HG03469 (cell line): Measurements from ENCODE around the gene HPSE2.

ENCODE experiments used
- ATAC-seq: cut with Tn5 transposase; IDR thresholded peaks from one replicate; pipeline ENCODE4 v1.9.1; 2021; ENCODE audit warnings: mild to moderate bottlenecking, moderate library complexity, moderate number of reproducible peaks; ENCODE audit not compliant: unreplicated experiment

Gene HPSE2

DNA sequence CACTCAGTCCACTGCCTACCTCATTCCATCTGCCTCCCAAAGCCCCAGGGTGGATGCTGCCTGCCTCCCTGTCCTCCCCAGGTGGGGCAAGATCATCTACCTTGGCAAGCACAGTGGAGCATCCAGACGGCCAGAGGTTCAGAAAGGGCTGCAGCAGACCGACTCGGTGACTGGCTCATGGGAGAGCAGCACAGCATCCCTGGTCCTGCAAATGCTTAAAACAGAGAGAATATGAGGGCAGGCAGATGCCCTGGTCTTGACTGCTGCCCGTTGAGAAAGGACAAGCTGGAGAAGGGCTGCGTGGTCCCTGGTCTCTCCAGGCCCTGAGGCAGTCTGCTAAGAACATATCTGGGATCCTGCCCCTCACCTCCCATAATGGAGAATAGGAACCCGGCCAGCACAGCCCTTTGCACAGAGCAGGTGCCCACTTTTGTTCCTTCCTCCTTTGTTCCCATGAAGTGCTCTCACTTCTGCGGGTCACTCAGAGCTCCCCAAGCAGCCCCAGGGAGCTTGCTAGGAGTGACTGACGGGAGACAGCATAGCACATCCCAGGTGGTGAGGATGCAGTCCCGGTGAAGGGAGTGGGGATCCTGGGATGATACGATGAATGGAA lies 790.3 kb downstream of the HPSE2 start:
- no peak for ATAC-seq

DNA sequence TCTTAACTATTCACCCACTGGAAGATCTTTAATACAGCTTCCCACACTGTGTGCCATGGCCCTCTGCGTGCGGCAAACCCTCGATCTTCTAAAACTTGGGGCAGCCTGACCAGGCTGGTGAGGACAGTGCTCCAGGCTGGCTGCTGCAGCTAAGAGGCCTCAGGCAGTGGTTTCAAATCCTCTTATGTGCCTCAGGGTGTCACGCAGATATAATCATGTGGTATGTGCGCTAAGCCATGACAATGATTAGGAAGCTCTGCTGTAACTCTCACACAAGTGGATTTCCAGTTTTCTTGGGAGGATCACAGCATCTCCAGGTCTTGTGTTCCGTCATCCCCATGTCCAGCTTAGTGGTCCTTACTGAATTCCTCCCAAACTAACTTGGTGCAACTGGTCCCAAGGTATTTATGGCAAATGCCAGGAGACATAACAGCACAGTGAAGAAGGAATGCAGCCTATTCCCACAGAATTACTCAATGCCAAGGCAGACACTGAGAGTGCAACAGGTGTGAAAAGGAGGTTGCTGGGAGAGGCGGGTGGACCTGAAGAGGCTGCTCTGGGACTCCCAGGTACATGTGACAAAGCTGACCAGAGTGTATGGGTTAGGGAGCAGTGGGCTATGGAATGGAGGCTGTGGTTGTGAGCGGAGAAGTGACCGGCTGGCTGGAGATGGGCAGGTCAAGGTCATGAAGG lies 791.2 kb downstream of the HPSE2 start:
- ATAC-seq: peak; percentile 28

GRCh38 chr10:98438715-98439114 lies 796.9 kb downstream of the HPSE2 start:
- ATAC-seq: no peak

DNA sequence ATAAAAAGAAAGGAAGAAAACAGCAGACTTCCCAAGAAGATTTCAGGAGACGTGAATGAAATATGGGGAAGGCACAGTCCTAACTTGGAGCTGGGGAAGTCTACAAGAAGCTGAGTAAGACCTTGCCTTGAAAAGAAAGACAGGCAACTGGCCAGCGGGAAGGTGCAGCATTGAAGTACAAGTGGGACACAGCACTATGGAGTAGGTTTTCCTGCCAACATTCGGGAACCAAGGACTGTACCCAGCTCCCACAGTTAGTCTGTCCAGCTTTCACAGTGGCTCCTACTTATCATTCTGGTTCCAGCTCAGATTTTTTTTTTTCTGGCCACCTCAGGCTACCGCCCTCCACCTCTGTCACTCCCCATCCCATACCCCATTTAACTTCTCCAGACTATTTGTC lies 798.9 kb downstream of the HPSE2 start:
- ATAC-seq: no peak

DNA sequence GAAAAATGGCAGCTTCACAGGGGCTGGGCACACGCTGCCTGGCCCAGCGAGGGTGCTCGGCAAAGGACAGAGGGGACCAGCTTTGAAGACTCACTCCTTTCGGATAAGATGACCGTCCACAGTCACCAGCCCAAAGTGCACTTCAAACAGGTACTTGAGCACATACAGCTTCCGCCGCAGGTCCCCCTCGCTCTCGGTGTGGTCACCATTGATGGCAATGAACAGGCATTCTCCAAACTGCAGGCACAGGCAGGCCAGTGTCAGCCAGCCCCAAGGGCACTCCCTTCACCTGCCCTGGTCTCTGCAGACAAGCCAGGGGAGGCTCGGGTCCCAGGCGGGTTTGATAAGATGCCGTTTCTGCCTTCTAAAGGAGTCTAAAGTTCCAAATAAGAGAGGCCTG lies 800.5 kb downstream of the HPSE2 start:
- ATAC-seq: no peak

DNA sequence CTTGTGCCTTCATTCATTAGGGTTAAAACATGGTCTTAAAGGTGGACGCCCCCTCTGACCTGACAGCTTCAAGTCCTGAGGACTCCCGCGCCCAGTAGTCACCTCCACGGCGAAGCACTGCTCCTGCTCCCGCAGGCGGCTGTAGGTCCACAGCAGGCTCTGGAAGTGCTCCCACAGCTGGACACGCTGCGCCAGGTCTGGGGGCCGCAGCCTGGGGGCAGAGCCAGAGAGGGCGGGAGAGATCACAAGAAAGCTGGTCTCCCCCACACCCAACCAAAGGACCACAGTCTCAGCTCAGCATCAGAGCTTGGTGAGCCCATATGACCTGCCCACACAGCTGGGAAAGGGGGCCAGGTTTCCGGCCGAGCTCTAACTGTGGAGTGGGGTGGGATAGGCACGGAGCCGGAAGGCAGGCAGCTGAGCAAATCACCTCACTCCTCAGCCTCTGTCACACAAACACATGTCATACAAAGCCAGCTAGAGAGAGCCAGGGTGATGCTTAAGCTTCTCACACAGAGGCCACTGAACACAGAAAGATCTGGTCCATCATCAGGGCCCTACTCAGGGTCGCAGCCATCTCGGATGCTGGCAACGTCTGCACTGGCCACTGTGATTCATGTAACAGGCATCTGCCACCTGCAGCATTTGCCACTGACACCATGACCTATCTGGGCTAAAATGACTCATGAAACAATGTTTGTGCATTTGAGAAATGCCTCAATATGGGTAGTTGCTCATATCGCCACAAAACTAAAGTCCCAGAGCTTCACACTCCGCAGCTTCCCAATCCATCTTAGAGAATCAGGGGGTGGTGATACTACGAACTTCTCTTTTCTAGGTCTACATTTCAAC lies 801.5 kb downstream of the HPSE2 start:
- no peak for ATAC-seq

- no peak for ATAC-seq
Measured at GRCh38 chr10:98433371-98433770, 802.3 kb downstream of the HPSE2 start.

DNA sequence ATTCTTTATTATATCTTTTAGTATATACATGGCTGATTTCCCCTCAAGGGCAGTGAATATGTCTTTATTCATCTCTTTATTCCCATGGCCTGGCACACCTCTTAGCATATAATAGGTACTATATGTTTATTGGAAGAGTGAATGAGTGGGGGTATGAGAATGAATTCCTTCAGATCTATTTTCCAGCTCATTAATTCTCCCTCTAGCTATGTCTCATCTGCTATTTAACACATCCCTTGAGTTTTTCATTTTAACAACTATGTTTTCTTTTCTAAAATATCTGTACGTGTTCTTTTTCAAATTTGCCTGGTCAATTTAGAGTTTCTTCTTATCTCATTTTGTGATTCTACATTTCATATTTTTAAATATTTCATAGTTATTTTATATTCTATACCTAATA lies 803.3 kb downstream of the HPSE2 start:
- no peak for ATAC-seq

GRCh38 chr10:98431016-98431415 lies 804.6 kb downstream of the HPSE2 start:
- no peak for ATAC-seq

GRCh38 chr10:98430427-98430826 lies 805.2 kb downstream of the HPSE2 start:
- no peak for ATAC-seq

- ATAC-seq: no peak
Measured at GRCh38 chr10:98429320-98430072, 806.2 kb downstream of the HPSE2 start.

- ATAC-seq: no peak
Measured at GRCh38 chr10:98427011-98427515, 808.6 kb downstream of the HPSE2 start.

GRCh38 chr10:98425511-98426352 lies 809.9 kb downstream of the HPSE2 start:
- no peak for ATAC-seq

- ATAC-seq: no peak
Measured at GRCh38 chr10:98424295-98425254, 811.1 kb downstream of the HPSE2 start.

- ATAC-seq: no peak
Measured at GRCh38 chr10:98423691-98424120, 811.9 kb downstream of the HPSE2 start.

GRCh38 chr10:98422182-98422581 lies 813.5 kb downstream of the HPSE2 start:
- no peak for ATAC-seq

- no peak for ATAC-seq
Measured at GRCh38 chr10:98420786-98421185, 814.9 kb downstream of the HPSE2 start.

DNA sequence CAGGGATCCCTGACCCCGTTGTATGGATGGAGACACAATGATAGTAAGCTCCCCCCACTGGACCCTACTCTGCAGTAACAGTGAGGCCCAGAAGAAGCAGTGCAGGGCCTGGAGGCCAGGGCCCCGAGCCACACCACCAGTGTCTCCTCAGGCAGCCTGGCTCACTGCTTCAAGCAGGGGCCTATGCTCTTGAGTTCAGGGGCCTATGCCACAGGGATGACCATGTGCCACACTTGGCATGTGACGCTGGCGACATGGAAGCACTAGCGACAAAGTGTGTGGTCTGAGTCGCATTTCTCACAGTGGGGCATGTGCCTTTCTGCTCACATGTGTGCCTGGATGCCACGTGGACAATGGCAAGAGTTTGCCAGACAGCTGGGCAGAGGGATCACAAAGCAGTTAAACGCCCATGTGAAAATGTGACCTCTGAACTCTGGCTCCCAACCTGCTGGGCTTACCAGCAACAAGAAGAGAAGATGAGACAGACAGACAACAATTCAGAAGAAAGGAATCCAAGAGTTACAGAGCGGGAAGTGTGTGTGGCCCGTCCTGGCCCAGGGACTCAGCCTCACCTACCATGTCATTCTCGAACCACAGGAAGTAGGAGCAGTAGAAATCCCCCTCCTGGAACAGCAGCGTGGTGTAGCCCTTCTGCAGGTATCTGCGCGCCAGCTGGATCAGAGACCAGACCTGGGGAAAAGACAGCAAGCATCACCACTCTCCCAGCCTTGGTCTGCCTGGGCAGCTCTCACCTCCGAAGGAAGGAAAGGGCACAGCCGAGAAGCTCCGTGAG lies 816.0 kb downstream of the HPSE2 start:
- no peak for ATAC-seq
